HG02759 (cell line): Measurements from ENCODE around the gene CSTB.

Experiments
- ATAC-seq: cut with Tn5 transposase; IDR thresholded peaks from one replicate; pipeline ENCODE4 v1.9.1; 2021; ENCODE audit warnings: mild to moderate bottlenecking, moderate library complexity; ENCODE audit not compliant: unreplicated experiment

Gene CSTB

DNA sequence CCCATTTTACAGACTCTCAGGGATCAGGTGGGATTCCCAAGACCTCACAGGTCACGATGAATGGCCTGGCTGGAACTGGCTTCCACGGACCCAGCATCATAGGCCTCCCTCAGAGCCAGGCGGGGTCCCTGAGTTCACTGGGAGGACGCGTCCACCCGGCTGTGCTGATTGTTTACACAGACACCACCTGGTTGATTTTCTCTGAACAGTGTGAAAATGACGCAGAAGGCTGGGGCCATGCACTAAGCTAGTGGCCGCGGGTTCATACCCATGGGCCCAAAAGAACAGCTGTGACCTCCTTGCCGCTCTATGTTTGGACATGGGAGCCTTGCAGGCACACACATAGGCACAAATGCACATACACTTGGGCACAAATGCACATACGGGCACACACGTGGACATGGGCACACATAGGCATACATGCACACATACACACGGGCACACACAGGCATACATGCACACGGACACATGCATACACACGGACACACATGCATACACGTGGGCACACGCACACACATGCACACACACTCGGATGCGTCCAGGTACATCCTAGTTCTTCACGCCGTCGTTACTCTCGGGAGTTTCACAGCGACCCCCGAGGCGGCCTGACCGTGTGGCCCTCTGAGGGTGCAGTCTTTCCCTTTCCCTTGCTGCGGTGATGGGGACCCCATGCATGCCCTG is 23.2 kb downstream of the CSTB start:
- no peak for ATAC-seq

DNA sequence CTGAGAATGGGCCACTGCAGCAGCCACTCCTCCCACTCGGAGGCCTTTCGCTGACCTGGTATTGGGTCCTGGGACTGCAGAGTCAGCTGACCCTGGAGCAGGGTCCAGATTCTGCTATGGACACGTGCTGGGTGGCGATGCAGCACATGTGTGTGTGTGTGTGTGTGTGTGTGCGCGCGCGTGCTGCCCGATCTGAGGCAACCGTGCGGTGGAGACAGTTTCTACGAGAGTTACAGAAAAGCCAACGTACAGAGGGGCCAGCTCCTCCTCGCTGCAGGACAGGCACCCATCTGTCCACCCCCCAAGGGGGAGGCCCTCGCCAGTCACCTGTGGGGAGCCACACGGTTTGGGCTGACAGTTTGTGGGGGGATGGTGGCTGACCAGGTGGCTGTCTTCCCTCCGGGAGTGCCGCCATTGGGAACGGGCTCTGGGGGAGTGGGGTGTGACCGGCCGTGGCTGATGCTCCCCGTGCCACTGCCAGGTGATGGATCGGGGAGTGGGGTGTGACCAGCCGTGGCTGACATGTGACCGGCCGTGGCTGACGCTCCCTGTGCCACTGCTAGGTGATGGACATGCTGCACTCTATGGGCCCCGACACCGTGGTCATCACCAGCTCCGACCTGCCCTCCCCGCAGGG is 24.0 kb downstream of the CSTB start:
- ATAC-seq, result no peak

DNA sequence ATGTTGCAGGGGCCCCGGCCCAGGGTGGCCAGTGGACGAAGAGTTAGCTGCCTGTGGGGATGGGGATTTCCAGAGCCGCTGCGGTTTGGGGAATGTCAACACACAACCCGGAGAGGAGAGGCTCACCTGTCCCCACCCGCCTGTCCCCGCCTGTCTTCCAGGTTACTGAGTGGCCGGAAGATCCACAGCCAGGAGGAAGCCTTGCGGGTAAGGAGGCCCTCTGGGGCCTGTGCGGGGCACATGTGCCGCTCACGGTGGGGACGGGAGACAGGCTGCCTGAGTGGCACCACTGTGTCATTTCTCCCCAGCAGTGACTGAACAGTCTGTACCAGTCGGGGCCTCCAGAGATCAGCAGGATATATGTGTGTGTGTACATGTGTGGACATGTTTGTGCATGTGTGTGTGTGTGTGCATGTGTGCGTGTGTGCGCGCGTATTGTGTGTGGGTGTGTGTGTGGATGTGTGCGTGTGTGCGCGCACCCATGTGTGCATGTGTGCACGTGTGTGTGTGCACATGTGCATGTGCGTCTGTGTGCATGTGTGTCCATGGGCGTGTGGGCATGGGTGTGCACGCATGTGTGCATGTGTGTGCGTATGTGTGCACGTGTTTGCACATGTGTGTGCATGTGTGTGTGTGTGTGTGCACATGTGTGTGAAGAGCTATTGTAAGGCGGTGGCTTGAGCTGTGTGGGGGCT is 25.6 kb downstream of the CSTB start:
- no peak for ATAC-seq

DNA sequence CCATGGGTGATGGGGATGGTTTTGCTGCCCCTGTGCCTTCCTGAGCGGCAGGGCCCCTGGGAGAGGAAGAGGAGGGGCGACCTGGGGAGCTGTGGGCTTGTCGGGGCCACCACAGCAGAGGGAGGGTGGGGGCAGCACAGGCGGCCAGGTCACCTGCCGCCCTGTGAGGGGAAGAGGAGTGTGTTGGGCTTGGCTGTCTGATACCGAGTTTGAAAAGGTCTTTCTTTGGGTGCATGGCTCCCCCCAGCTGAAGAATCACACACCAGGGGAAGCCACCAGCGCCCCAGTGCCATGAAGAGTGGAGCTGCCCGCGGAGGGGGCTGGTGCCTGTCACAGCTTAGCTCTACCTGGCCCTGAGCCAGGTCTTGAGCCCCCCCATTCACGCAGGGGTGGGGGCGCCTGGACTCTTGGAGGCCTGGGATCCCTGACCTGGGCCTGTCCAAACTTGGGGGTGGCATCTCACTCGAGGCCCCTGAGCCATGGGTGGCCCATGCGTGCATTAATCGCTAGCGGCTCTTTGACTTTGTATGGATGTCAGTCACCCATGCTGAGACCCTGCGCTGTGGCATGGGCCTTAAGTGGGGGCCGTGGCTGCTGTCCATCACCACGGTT is 26.4 kb downstream of the CSTB start:
- ATAC-seq, result no peak

DNA sequence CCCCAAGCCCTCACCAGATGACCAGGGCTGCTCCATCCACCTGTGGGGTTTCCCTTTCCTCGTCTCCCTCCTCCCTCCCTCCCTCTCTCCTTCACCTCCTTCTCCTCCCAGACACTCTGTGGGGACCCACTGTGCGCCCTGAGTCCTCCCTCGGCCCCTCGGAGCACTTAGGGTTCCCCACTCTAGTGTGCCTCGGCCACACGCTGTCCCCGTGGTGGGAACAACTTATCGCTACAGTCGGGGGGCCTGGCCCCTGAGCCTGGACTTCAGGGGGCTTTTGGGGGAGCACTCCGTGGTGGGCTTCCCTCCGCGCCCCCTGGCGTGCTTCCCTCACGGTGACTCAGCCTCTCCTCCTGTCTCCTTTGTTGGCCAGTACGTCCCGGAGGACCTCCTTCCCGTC is 27.5 kb downstream of the CSTB start:
- ATAC-seq, result no peak

DNA sequence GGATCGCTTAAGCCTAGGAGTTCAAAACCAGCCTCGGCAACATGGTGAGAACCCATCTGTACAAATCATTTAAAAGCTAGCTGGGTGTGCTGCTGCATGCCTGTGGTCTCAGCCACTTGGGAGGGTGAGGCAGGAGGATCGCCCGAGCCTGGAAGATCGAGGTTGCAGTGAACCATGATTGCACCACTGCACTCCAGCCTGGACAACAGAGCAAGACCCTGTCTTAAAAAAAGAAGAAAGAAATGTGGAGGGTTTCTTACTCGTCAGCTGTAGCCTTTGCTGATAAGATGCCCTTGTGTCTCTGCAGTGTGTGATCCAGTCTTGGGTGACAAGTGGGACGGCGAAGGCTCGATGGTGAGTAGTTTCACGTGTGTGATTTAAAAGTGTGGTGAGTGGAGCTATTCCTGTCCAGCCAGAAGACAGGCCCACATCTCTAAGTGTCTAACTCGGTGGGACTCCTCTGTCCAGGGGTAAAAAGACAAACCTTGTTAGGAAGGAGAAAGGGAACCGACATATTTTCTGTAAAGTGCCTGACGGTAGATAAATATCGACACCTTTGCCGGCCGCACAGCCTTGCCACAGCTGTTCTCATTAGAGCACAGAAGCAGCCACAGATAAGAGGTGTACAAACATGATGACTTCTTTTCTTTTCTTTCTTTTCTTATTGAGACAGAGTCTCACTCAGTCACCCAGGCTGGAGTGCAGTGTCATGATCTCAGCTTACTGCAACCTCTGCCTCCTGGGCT is 30.2 kb downstream of the CSTB start:
- no peak for ATAC-seq

DNA sequence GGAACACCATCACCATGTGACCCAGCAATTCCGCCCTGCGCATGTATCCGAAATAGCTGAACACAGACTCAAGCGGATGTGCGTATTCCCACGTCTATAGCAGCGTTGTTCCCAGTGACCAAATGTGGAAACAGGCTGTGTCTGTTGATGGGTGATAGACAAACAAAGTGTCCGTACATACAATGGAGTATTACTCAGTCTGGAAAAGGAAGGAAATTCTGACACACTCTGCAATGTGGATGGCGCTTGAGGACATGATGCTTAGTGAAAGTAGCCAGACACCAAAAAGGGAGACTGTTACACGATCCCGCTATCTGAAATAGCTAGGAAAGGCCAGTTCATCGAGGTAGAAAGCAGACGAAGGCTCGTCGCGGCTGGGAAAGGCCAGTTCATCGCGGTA is 31.4 kb downstream of the CSTB start:
- ATAC-seq, result no peak

DNA sequence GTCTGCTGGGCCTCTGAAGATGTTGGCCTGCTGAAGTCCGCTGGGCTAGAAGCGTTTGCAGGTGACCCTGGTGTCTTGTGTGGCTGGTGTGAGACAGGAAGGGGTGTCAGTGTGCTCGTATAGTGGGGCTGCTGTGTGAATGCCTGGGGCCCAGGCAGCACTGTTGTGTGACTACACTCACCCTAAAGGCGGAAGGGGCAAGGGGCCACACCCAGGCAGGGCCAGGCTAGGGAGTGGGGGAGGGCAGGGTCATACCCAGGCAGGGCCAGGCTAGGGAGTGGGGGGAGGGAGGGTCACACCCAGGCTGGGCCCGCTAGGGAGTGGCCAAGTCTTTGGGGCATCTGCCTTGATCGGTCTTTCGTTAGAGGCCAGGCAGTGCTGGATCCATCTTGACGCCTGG is 32.2 kb downstream of the CSTB start:
- ATAC-seq, result no peak

DNA sequence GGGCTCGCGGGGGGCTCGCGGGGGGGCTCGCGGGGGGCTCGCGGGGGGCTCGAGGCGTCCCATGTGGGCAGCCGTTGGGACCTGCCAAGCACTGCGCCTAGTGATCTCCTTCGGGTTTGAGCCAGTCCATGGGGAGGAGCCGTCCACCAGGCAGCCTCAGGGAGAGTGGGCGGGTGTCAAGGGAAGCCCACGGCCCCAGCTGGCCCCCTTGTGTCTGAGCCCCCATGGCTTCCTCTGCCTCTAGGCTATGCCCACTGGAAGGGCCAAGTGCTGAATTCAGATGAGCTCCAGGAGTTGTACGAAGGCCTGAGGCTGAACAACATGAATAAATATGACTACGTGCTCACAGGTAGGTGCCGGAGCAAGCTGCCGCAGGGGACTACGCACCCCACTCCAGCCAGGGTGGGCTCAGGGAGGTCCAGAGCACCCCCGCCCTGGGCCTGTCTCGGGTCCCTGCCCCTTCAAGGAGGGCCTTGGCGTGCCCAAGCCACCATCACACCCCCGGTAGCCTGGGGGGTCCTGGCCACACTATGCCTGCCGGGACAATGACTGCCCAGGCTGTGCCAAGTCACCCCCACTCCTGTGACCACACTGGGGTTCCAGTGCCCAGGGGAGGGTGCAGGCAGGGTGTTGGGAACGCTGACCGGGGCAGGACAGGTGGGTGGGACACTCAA is 34.5 kb downstream of the CSTB start:
- no peak for ATAC-seq

DNA sequence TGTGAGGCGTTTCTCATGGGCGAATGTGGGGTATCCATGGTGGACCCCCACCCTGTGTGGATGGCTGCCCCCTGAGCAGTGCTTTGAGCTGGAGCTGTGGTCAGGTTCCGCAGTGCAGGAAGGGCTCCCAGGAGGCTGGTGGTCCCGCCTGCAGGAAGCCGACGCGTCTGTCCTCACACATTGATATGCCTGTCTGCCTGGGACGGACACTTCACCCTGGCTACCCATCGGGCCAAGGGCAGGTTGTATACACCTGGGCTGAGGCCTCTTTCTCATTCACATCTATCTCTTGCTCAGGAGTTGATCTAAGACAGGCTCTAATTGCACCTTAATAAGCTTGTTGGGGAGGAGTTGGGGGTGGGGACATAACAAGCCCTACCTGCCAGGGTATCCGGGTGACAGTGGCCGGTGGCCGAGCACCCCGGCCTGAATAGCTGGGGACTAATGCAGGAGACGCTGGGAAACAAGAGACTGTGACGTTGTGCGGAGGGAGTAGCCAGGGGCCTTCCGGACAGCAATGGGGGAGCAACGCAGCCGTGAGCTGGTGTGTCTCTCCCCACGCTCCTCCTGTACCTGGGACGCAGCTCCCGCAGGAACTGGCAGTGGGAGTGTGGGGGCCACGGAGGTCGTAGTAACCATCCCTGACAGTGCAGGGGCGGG is 35.5 kb downstream of the CSTB start:
- ATAC-seq, result no peak

DNA sequence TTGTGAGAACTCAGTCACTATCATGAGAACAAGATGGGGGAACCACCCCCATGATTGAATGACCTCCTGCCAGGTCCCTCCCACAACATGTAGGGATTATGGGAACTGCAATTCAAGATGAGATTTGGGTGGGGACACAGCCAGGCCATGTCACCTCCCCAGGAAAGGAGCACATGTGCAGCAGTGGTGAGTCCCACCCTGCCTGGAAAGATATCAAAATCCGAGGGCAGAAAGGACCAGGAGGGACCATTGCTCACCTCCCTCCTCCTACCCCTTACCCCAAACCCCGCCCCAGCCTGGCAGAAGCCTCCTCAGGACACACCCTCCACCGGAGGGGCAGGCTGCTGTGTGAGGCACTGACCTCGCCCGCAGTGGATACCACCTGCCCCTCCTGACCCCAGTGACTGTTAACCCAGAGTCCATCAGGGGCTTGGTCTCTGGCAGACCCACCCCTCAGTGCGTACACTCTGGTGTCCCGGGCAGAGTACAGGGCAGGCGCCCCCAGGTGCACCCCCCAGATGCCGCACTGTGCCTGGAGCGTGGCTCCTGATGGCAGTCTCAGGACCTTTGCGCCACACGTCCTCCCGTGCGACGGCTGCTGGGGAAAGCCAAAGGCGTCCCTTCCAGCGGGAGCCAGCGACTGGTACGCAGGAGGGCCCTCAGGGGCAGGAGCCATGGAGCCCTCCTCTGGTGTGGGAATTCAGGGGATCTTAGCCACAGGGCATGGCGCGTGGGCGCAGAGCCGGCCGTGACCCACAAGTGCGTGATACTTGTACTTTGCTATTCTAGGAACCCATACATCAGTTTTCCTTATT is 36.3 kb downstream of the CSTB start:
- ATAC-seq, result no peak

DNA sequence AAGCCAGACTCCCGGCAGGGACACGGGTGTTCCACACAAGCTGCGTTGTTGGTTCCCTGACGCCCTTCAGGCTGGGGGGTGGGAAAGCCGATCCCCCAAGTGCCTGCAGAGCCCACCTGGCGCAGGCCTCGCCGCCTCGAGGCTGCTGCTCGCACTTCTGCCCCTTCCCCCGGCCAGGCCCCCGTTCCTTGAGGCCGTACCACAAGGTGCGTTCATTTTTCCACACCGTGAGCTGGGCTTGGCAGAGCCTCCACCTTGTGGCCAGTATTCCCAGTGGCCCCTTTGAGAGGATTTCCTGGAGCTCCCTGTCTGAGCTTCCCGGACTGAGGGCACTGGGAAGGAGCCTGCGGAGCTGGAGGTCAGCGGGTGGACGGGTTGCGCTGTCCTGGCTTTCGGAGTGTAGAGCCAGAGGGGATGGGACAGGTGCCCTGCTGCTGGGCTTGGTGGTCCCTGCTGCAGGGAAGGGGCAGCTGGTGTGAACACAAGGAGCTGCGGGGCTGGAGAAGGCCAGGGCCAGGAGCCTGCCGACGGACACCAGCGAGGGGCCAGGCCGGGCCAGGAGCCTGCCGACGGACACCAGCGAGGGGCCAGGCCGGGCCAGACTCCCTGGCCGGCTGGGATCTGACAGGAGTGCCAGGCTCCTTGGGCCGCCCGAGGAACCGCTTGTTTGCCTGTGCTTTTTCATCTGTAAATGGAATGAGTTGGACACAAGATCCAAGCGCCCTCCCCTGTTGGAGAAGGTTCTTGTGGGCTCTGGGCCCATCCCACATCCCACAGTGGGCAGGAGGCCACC is 38.8 kb downstream of the CSTB start:
- ATAC-seq, result no peak

DNA sequence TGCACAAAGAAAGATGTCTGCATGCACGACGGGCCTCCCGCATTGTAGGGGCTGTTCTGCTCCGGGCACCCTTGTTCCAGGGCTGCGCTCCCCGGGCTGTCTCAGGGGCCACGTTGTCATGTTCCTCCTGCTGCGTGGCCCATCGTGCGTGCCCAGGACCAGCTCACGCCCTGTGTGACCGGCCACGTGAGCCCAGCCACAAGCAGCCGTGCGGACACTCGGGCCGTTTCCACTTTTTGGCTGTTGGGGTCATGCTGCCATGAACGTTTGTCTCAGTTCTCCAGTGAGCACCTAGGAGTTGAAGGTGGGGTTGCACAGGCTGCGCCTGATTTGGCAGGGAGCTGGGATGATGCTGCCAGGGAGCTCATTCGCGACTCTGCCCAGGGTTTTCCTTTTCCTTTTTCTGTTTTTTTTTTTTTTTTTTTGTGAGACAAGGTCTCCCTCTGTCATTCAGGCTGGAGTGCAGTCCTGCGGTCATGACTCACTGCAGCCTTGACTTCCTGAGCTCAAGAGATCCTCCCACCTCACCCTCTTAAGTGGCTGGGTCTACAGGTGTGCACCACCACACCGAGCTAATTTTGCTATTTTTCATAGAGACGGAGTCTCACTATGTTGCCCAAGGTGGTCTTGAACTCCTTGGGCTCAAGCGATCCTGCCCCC is 39.8 kb downstream of the CSTB start:
- ATAC-seq, result no peak

DNA sequence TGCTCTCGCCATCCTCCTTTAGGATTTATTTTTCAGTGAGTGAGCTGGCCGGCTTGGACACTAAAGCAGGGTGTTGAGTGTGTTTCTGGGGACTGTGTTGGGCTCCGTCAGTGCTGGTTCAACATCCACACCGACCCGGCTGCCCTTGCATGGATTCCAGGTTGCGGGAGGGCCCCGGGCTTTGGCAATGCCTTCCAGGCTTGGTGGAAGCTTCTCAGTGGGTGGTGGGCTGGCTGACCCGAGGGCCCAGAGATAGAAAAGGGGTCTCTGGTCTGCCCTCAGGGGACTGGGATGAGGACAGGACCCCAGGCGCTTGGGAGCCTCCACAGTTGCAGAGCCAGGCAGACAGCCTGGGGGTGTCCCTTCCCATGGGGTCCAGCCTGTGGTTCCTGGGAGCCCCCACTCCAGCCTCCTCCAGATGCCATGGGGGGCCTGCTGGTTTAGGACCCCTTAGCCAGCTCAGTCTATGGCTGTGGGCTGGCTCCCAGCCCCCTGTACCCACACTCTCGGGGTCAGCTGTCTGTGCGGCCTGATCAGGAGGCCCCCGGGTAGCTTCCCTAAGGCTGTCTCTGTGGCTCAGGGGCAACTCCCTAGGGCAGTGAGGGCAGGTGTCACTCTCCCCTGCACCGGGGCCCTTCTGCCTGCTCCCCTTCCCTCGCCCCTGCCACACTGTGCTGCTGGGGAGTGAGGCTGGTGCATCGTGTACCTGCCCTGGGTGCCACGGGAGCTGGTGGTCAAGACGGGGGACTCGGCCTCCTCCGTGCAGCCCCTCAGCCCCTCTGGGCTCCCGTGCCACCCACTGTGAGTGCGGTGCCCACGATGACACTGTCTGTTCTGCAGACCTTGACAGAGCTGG is 40.6 kb downstream of the CSTB start:
- ATAC-seq, result no peak

DNA sequence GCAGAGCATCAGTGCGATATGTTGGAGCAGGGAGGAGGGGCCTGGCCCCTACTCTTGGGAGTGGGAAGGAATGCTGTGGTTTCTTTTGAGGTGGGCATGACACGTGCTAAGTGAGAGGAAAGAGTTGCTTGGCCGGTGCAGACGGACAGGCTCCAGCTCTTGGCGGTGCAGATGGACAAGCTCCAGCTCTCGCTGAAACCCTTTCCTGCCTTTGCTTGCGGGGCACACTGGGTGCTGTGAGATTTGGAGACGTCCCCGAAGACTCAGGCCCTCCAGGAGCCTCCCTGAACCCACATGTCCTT is 41.2 kb downstream of the CSTB start:
- no peak for ATAC-seq

DNA sequence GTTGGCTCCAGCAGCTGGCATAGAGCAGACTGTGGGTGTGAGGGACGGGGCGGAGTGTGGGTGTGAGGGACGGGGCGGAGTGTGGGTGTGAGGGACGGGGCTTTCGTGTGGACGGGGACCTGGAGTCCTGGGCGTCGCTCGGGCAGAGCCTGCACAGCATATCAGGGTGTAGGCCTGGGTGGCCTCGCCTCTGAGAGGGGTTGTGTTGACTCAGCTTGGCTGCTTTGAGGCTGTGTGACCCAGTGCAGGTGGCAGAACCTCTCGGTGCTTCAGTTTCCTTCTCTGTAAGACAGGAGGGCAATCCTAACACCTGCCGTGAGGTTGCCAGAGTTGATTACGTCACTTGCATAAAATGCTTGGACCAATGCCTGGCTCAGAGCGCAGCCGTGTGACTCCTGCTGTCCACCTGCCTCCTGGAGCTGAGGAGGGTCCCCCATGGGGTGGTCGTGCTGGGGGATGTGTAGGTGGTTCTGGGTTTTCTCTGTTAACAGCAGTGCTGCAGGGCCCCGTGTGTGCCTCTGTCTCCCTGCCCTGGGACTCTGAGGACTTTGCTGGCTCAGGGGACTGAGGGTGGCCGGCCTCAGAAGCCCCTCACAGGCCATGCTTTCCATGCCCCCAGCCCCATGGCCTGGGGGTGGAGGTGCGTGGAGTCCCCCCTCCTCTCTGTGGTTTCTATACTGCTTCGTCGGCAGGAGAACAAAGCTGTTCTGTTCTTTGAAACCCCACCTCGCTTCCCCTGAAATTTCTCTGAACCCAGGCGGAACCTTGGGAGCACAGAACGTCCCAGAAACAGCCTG is 41.8 kb downstream of the CSTB start:
- no peak for ATAC-seq
